ENCODE results near the gene TMUB1.

The TMUB1 gene

GRCh38 chr7:151066273-151066974 is 16.9 kb downstream of the TMUB1 start:
- no peak for DNase-seq

GRCh38 chr7:151065516-151065915 is 17.8 kb downstream of the TMUB1 start:
- no peak for DNase-seq

- no peak for DNase-seq
Measured at GRCh38 chr7:151064993-151065392, 18.3 kb downstream of the TMUB1 start.

GRCh38 chr7:151064454-151064853 is 18.8 kb downstream of the TMUB1 start:
- no peak for DNase-seq

- no peak for DNase-seq
Measured at GRCh38 chr7:151063212-151063561, 20.1 kb downstream of the TMUB1 start.

- no peak for DNase-seq
Measured at GRCh38 chr7:151062399-151063211, 20.7 kb downstream of the TMUB1 start.

- DNase-seq: no peak
Measured at GRCh38 chr7:151062111-151062398, 21.2 kb downstream of the TMUB1 start.

- no peak for DNase-seq
Measured at GRCh38 chr7:151061213-151062110, 21.8 kb downstream of the TMUB1 start.

- peak in 1 of 2 donors; percentile 30 for DNase-seq
Measured at GRCh38 chr7:151060416-151061212, 22.7 kb downstream of the TMUB1 start.

GRCh38 chr7:151060113-151060415 is 23.2 kb downstream of the TMUB1 start:
- DNase-seq: no peak

- peak; percentile 76 to 79 for DNase-seq
Measured at GRCh38 chr7:151059367-151060112, 23.8 kb downstream of the TMUB1 start, which contains the start of gene SLC4A2. TSS of gene SLC4A2 (plus strand) at chr7:151059589. CDS start at chr7:151061988, 2,399 bp downstream.

- peak in 1 of 2 donors; percentile 29 for DNase-seq
Measured at GRCh38 chr7:151058781-151059366, 24.4 kb downstream of the TMUB1 start.

- peak; percentile 96 to 97 for DNase-seq
Measured at GRCh38 chr7:151057989-151058780, 25.1 kb downstream of the TMUB1 start.

GRCh38 chr7:151057506-151057988 is 25.7 kb downstream of the TMUB1 start, which contains the start of gene CDK5:
TSS of gene CDK5 (minus strand) at chr7:151057897. CDS start at chr7:151057848, 49 bp downstream.
- DNase-seq: no peak

- DNase-seq: no peak
Measured at GRCh38 chr7:151056666-151057505, 26.4 kb downstream of the TMUB1 start.

GRCh38 chr7:151056283-151056665 is 27.0 kb downstream of the TMUB1 start:
- DNase-seq: no peak

- DNase-seq: no peak
Measured at GRCh38 chr7:151053751-151054150, 29.5 kb downstream of the TMUB1 start.

- DNase-seq: no peak
Measured at GRCh38 chr7:151053096-151053495, 30.2 kb downstream of the TMUB1 start.

GRCh38 chr7:151051108-151051507 is 32.2 kb downstream of the TMUB1 start:
- DNase-seq: peak; percentile 64 to 66

Measured in stimulated activated CD4-positive, alpha-beta T cell treated with anti-CD3 and anti-CD28 coated beads, Interleukin-2, amount 100 ng/mL, for 24 hours (primary cell).